Naive thymus-derived CD4-positive, alpha-beta T cell (primary cell): ENCODE measurements around the gene LRP10. TPM values are rescaled to one million over a fixed set of nuclear protein-coding genes. Genes with fewer than 3 reads are reported as not detected.
A peak's percentile ranks its signal among the peaks of the same experiment; 100 is the strongest.

ENCODE experiments used
- ATAC-seq: fragments of 150-1000 bp; cut with Tn5 transposase; 2 replicates; pipeline ENCODE4 v1.10.0; 2021; ENCODE audit warnings: mild to moderate bottlenecking, moderate library complexity
- CTCF ChIA-PET: fragments of 350-600 bp; sonication (Branson Sonifier 250); formaldehyde crosslinking; loops from one replicate; lab custom pipeline; 2021; ENCODE audit warnings: antibody characterized with exemption; lab: Charles Lee
- POLR2A ChIA-PET: fragments of 350-600 bp; sonication (Branson Sonifier 250); formaldehyde crosslinking; loops from one replicate; lab custom pipeline; 2021; ENCODE audit warnings: antibody characterized with exemption, inconsistent platforms; lab: Charles Lee
- DNase-seq, 9 donors: peaks; one replicate each; pipeline versions ENCODE4 v3.0.0 to v3.0.0-alpha.2; 2020 to 2022; ENCODE audit warnings: mixed read lengths in 1 of 9
- H3K27ac ChIP-seq: one replicate; pipeline ENCODE4 v1.7.0; 2013; ENCODE audit warnings: mild to moderate bottlenecking, low read depth, low read length, moderate library complexity
- H3K27me3 ChIP-seq, 2 donors: one replicate each; pipeline ENCODE4 v1.7.0; 2013; ENCODE audit warnings: low read length in 2 of 2, mild to moderate bottlenecking in 2 of 2, moderate library complexity in 2 of 2; ENCODE audit not compliant: control insufficient read depth in 2 of 2, insufficient read depth in 2 of 2
- H3K36me3 ChIP-seq, 3 experiments: 1 replicate in 2 of 3; 2 replicates in 1 of 3; pipeline ENCODE4 v1.7.0; 2013; ENCODE audit warnings: low read length in 3 of 3, mild to moderate bottlenecking in 3 of 3, moderate library complexity in 1 of 3; ENCODE audit not compliant: insufficient read depth in 3 of 3, control insufficient read depth in 2 of 3
- H3K4me1 ChIP-seq, 2 donors: one replicate each; pipeline ENCODE4 v1.7.0; 2013; ENCODE audit warnings: low read length in 2 of 2, mild to moderate bottlenecking in 2 of 2, moderate library complexity in 1 of 2; ENCODE audit not compliant: control insufficient read depth in 2 of 2, insufficient read depth in 2 of 2
- H3K4me3 ChIP-seq: 2 replicates; pipeline ENCODE4 v1.7.0; 2013; ENCODE audit warnings: mild to moderate bottlenecking, low read length
- H3K9me3 ChIP-seq, 3 experiments: 1 replicate in 2 of 3; 2 replicates in 1 of 3; pipeline ENCODE4 v1.7.0; 2013; ENCODE audit warnings: low read length in 3 of 3; ENCODE audit not compliant: control insufficient read depth in 2 of 3
- H3K27ac Mint-ChIP-seq, 9 donors: one replicate each; pipeline ENCODE4 v1.8.0; 2020 to 2022; ENCODE audit warnings: mixed read lengths in 9 of 9, mild to moderate bottlenecking in 8 of 9, moderate library complexity in 5 of 9, inconsistent platforms in 2 of 9
- H3K27me3 Mint-ChIP-seq, 5 donors: one replicate each; pipeline ENCODE4 v1.8.0; 2021 to 2022; ENCODE audit warnings: mixed read lengths in 5 of 5, mild to moderate bottlenecking in 1 of 5
- H3K36me3 Mint-ChIP-seq, 5 donors: one replicate each; pipeline ENCODE4 v1.8.0; 2020 to 2022; ENCODE audit warnings: mixed read lengths in 5 of 5, mild to moderate bottlenecking in 3 of 5, inconsistent platforms in 1 of 5
- H3K4me1 Mint-ChIP-seq, 7 donors: one replicate each; pipeline ENCODE4 v1.8.0; 2020 to 2022; ENCODE audit warnings: mixed read lengths in 7 of 7, mild to moderate bottlenecking in 3 of 7, inconsistent platforms in 1 of 7
- H3K4me3 Mint-ChIP-seq, 10 donors: one replicate each; pipeline ENCODE4 v1.8.0; 2020 to 2022; ENCODE audit warnings: mild to moderate bottlenecking in 10 of 10, mixed read lengths in 10 of 10, moderate library complexity in 6 of 10, inconsistent platforms in 2 of 10
- H3K9me3 Mint-ChIP-seq, 11 donors: one replicate each; pipeline ENCODE4 v1.8.0; 2020 to 2022; ENCODE audit warnings: mixed read lengths in 11 of 11, mild to moderate bottlenecking in 4 of 11, inconsistent platforms in 1 of 11, moderate library complexity in 1 of 11
- intact Hi-C, 2 donors: fragments of 100-400 bp; cut with micrococcal nuclease; formaldehyde crosslinking; loops; one replicate each; pipeline ENCODE4 v1.15.1; 2023
- polyA plus RNA-seq, 2 donors: library from polyadenylated mRNA; unstranded; fragments of 300-500 nt; fragmentation: Illumina TruSeq; gene quantifications; one replicate each; pipeline ENCODE4 v1.2.3, GENCODE V29; 2021
- total RNA-seq, 6 experiments: library from RNA in 5 of 6; stranded (reverse) in 5 of 6; gene quantifications; 1 replicate in 5 of 6; 2 replicates in 1 of 6; pipeline ENCODE4 v1.2.3 and lab custom pipeline; 2021 to 2026

LRP10 gene
- total and polyA plus RNA-seq, 7 experiments from 2014 or later: 55.5 to 103 (median 72.3) TPM

GRCh38 chr14:22925513-22925912 lies 54.0 kb downstream of the LRP10 start:
- H3K4me3 ChIP-seq: no peak overlapping the region
- Mint-ChIP-seq H3K36me3 (peaks cover 13 to 48% (median 18%) of the 10 kb centered on the region in 5 donors), H3K27me3 (no peaks in the 10 kb centered on the region), H3K4me1 (peaks cover 3 to 25% (median 13%) of the 10 kb centered on the region in 7 donors), H3K9me3 (no peaks in the 10 kb centered on the region), H3K4me3 (no peak overlapping the region), H3K27ac (no peak overlapping the region)
- peaks cover 4 to 47% (median 12%) of the 10 kb centered on the region in 3 experiments for H3K36me3 ChIP-seq
- H3K27me3 ChIP-seq: no peaks in the 10 kb centered on the region
- DNase-seq (no peak), ATAC-seq (no peak)
- H3K27ac ChIP-seq: no peak overlapping the region
- ChIA-PET CTCF (no interaction called here), POLR2A (interaction anchor here (0.6 kb wide), 1 partner anchor 9 kb away, joined by 5 read pairs; no protein-coding TSS in a partner anchor)
- no peaks in the 10 kb centered on the region for H3K9me3 ChIP-seq
- intact Hi-C loops: loop anchor here in 1 of 2 donors (10.0 kb wide), 1 partner anchor 1471 kb away; the partner anchor contains the start of gene CHD8
- H3K4me1 ChIP-seq: peaks cover 9 to 16% of the 10 kb centered on the region in 2 donors

- H3K9me3 Mint-ChIP-seq: no peaks in the 10 kb centered on the region
- Histone ChIP-seq H3K36me3 (peaks cover 4 to 41% (median 12%) of the 10 kb centered on the region in 3 experiments), H3K27ac (no peak overlapping the region), H3K27me3 (no peaks in the 10 kb centered on the region), H3K9me3 (no peaks in the 10 kb centered on the region), H3K4me3 (no peak overlapping the region), H3K4me1 (peaks cover 9 to 17% of the 10 kb centered on the region in 2 donors)
- H3K27ac Mint-ChIP-seq: peak overlapping the region in 1 of 9 donors; percentile 67
- peak overlapping the region in 3 of 10 donors; percentile 4 to 42 (median 21) for H3K4me3 Mint-ChIP-seq
- intact Hi-C loops: loop anchor here in 1 of 2 donors (10.0 kb wide), 1 partner anchor 1472 kb away; the partner anchor contains the start of gene CHD8
- ChIA-PET POLR2A (interaction anchor here (0.6 to 4.8 kb wide), 2 partner anchors 8 to 10 kb away, joined by 5 to 74 read pairs; partner anchors contain the start of gene RBM23), CTCF (interaction anchor here (0.9 kb wide), 1 partner anchor 335 kb away, joined by 3 read pairs; no protein-coding TSS in a partner anchor)
- H3K4me1 Mint-ChIP-seq: peaks cover 3 to 25% (median 13%) of the 10 kb centered on the region in 7 donors
- DNase-seq: no peak
- no peaks in the 10 kb centered on the region for H3K27me3 Mint-ChIP-seq
- ATAC-seq: no peak
- H3K36me3 Mint-ChIP-seq: peaks cover 9 to 42% (median 14%) of the 10 kb centered on the region in 5 donors
Measured at GRCh38 chr14:22926316-22926715, 54.8 kb downstream of the LRP10 start.

GRCh38 chr14:22928237-22929103 lies 56.9 kb downstream of the LRP10 start:
- intact Hi-C loops: loop anchor here (1.0 to 10.0 kb wide), 17 partner anchors 9 to 1474 kb away; partner anchors contain the start of genes ACIN1 (in 2 of the 2), C14orf119 (in 2 of the 2), HAUS4 (in 2 of the 2) and MRPL52 (in 2 of the 2)
- Mint-ChIP-seq H3K27me3 (no peaks in the 10 kb centered on the region), H3K27ac (no peak overlapping the region), H3K4me1 (peaks cover 5 to 36% (median 20%) of the 10 kb centered on the region in 7 donors), H3K36me3 (peaks cover 0 to 26% (median 6%) of the 10 kb centered on the region in 5 donors), H3K9me3 (no peaks in the 10 kb centered on the region), H3K4me3 (no peak overlapping the region)
- peaks cover 0 to 26% (median 12%) of the 10 kb centered on the region in 3 experiments for H3K36me3 ChIP-seq
- H3K27me3 ChIP-seq: no peaks in the 10 kb centered on the region
- DNase-seq (peak in 1 of 9 donors; percentile 7), ATAC-seq (no peak)
- H3K4me3 ChIP-seq: peak overlapping the region; percentile 91
- H3K27ac ChIP-seq: peak overlapping the region; percentile 91
- H3K4me1 ChIP-seq: peaks cover 9 to 17% of the 10 kb centered on the region in 2 donors
- ChIA-PET POLR2A (interaction anchor here (0.8 to 4.8 kb wide), 17 partner anchors 10 to 374 kb away, joined by 3 to 74 read pairs (median 4); partner anchors contain the start of genes ACIN1, C14orf119, HAUS4 and LRP10), CTCF (interaction anchor here (0.6 to 1.8 kb wide), 10 partner anchors 8 to 358 kb away, joined by 3 to 9 read pairs (median 5); partner anchors contain the start of genes HAUS4 and RBM23)
- H3K9me3 ChIP-seq: no peaks in the 10 kb centered on the region

- Mint-ChIP-seq H3K4me1 (peaks cover 5 to 36% (median 20%) of the 10 kb centered on the region in 7 donors), H3K27me3 (no peaks in the 10 kb centered on the region), H3K36me3 (peaks cover 0 to 18% (median 6%) of the 10 kb centered on the region in 5 donors), H3K4me3 (no peak within 1 kb of the TSS), H3K9me3 (no peaks in the 10 kb centered on the region), H3K27ac (no peak within 1 kb of the TSS)
- H3K27ac ChIP-seq: peak within 1 kb of the TSS; percentile 91
- H3K4me1 ChIP-seq: peaks cover 9 to 17% of the 10 kb centered on the region in 2 donors
- no peaks in the 10 kb centered on the region for H3K9me3 ChIP-seq
- H3K4me3 ChIP-seq: peak within 1 kb of the TSS; percentile 91
- ChIA-PET POLR2A (interaction anchor here (0.7 to 4.8 kb wide), 23 partner anchors 9 to 373 kb away, joined by 3 to 74 read pairs (median 3); partner anchors contain the start of genes ACIN1, C14orf119, HAUS4 and HOMEZ), CTCF (interaction anchor here (0.6 to 2.3 kb wide), 22 partner anchors 9 to 1709 kb away, joined by 3 to 19 read pairs (median 4); partner anchors contain the start of genes AJUBA, HAUS4 and RBM23)
- DNase-seq (peak; percentile 81 to 100 (median 99)), ATAC-seq (peak; percentile 97)
- intact Hi-C loops: loop anchor here (1.0 to 10.0 kb wide), 17 partner anchors 10 to 1475 kb away; partner anchors contain the start of genes ACIN1 (in 2 of the 2), C14orf119 (in 2 of the 2), HAUS4 (in 2 of the 2) and MRPL52 (in 2 of the 2)
- H3K36me3 ChIP-seq: peaks cover 0 to 18% (median 5%) of the 10 kb centered on the region in 3 experiments
- no peaks in the 10 kb centered on the region for H3K27me3 ChIP-seq
Measured at GRCh38 chr14:22929104-22929960, 57.8 kb downstream of the LRP10 start, which contains the start of gene PRMT5. Gene PRMT5, minus strand, starts transcription at chr14:22929376. Its CDS starts 15 bp downstream, at chr14:22929361.

- Histone ChIP-seq H3K27ac (peak overlapping the region; percentile 69), H3K36me3 (peaks cover 0 to 12% (median 0%) of the 10 kb centered on the region in 3 experiments), H3K4me3 (peak overlapping the region; percentile 91), H3K27me3 (no peaks in the 10 kb centered on the region), H3K4me1 (peaks cover 9 to 17% of the 10 kb centered on the region in 2 donors), H3K9me3 (no peaks in the 10 kb centered on the region)
- Mint-ChIP-seq H3K4me1 (peaks cover 5 to 36% (median 20%) of the 10 kb centered on the region in 7 donors), H3K4me3 (no peak overlapping the region), H3K36me3 (peaks cover 0 to 11% (median 0%) of the 10 kb centered on the region in 5 donors), H3K27me3 (no peaks in the 10 kb centered on the region), H3K27ac (no peak overlapping the region), H3K9me3 (no peaks in the 10 kb centered on the region)
- CTCF ChIA-PET: interaction anchor here (0.6 to 2.3 kb wide), 22 partner anchors 8 to 1710 kb away, joined by 3 to 19 read pairs (median 4); partner anchors contain the start of genes AJUBA, HAUS4 and RBM23
- POLR2A ChIA-PET: interaction anchor here (0.7 to 4.8 kb wide), 20 partner anchors 8 to 374 kb away, joined by 3 to 74 read pairs (median 3); partner anchors contain the start of genes ACIN1, C14orf119, HAUS4 and HOMEZ
- ATAC-seq (peak; percentile 17), DNase-seq (no peak)
- intact Hi-C loops: loop anchor here (1.0 to 10.0 kb wide), 19 partner anchors 11 to 1475 kb away; partner anchors contain the start of genes ACIN1 (in 2 of the 2), C14orf119 (in 2 of the 2), HAUS4 (in 2 of the 2) and MRPL52 (in 2 of the 2)
Measured at GRCh38 chr14:22929961-22930364, 58.4 kb downstream of the LRP10 start.
